Brain microvascular endothelial cell (primary cell): ENCODE measurements around the gene SPATA12.

Experiments used
- DNase-seq: peaks from one replicate; pipeline ENCODE4 v3.0.0-alpha.2; 2020
- H3K27ac ChIP-seq: fragments of 250-450 bp; sonication (Bioruptor Pico); 2 replicates; pipeline ENCODE4 v1.5.1; 2020; ENCODE audit warnings: mild to moderate bottlenecking, moderate library complexity
- H3K27me3 ChIP-seq: fragments of 250-450 bp; sonication (Bioruptor Pico); replicated peaks from 2 replicates; pipeline ENCODE4 v1.5.1; 2020; ENCODE audit warnings: mild to moderate bottlenecking
- H3K36me3 ChIP-seq: fragments of 250-450 bp; sonication (Bioruptor Pico); replicated peaks from 2 replicates; pipeline ENCODE4 v1.5.1; 2020; ENCODE audit warnings: mild to moderate bottlenecking
- H3K4me3 ChIP-seq: 2 replicates; pipeline ENCODE4 v1.5.1; 2011; ENCODE audit warnings: low read depth, mild to moderate bottlenecking, control low read depth, low read length, moderate library complexity
- in situ Hi-C: cut with HindIII; loops from 2 replicates; pipeline ENCODE4 v1.10.0; 2017; ENCODE audit warnings: low sequenced_read_pairs, low pct_ligation_motif_present
- TF ChIP-seq, protein P1 (sequence below): IDR thresholded peaks from 2 replicates; pipeline ENCODE4 v1.5.1; 2011; ENCODE audit warnings: low read depth, mild to moderate bottlenecking, moderate library complexity, low read length, control low read depth, inconsistent platforms; ENCODE audit errors: missing control alignments

Gene SPATA12

DNA sequence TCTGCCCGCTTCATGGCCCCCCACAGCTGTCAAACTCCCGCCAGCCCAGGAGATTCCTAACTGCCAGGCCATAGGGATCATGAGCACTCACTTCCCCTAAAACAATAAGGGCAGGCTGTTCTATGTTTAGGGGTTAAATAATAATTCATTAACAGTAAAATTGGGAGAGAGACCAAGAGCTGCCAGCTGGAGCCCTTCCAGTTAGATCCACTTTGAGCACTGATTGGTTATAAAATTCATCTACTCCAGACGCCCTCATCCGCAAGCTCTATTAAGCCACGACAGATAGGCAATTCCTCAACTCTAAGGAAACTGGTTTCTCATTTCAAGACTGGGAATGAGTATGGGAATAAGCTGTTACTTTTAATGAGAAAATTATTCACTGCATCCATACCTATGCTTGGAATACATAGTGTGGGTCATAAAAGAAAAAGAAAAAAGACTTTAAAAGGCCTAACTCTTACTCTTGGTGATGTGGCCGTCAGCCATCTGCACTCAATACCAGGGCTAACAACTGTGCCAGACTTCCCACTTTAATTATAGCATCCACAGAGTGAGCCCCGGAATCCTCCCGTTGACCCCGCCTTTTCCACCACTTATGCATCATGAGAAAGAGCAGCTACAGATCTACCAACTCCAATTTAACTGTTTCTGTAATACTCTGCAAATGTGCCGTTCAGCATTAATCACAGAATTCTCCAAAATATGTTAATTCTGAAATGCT is 60.1 kb downstream of the SPATA12 start:
- Histone ChIP-seq H3K27ac (no peak overlapping the region), H3K36me3 (no peaks in the 10 kb centered on the region), H3K27me3 (no peaks in the 10 kb centered on the region), H3K4me3 (no peak overlapping the region)
- DNase-seq: no peak
- TF ChIP-seq, protein P1, sequence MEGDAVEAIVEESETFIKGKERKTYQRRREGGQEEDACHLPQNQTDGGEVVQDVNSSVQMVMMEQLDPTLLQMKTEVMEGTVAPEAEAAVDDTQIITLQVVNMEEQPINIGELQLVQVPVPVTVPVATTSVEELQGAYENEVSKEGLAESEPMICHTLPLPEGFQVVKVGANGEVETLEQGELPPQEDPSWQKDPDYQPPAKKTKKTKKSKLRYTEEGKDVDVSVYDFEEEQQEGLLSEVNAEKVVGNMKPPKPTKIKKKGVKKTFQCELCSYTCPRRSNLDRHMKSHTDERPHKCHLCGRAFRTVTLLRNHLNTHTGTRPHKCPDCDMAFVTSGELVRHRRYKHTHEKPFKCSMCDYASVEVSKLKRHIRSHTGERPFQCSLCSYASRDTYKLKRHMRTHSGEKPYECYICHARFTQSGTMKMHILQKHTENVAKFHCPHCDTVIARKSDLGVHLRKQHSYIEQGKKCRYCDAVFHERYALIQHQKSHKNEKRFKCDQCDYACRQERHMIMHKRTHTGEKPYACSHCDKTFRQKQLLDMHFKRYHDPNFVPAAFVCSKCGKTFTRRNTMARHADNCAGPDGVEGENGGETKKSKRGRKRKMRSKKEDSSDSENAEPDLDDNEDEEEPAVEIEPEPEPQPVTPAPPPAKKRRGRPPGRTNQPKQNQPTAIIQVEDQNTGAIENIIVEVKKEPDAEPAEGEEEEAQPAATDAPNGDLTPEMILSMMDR: no peak
- in situ Hi-C loops: no loop called here
